HepG2 (cell line): Measurements from ENCODE around the gene ARID1A. TPM values are rescaled to one million over a fixed set of nuclear protein-coding genes. Genes with fewer than 3 reads are reported as not detected.

Experiments used
- BRCA1 ChIP-seq: sonication (generic); formaldehyde crosslinking; IDR thresholded peaks from 2 replicates; pipeline ENCODE4 v1.4.0; 2020; ENCODE audit warnings: missing genetic modification reagents
- CENPX ChIP-seq: sonication (generic); formaldehyde crosslinking; IDR thresholded peaks from 2 replicates; pipeline ENCODE4 v1.9.0; 2021; ENCODE audit warnings: mild to moderate bottlenecking, missing genetic modification reagents, moderate library complexity
- CSRNP1 ChIP-seq: sonication (generic); formaldehyde crosslinking; IDR thresholded peaks from 2 replicates; pipeline ENCODE4 v1.8.1; 2023; ENCODE audit warnings: mild to moderate bottlenecking, missing genetic modification reagents
- HNF4A ChIP-seq: sonication (generic); formaldehyde crosslinking; IDR thresholded peaks from 2 replicates; pipeline ENCODE4 v1.4.0; 2020; ENCODE audit warnings: missing genetic modification reagents
- HNRNPL ChIP-seq: fragments of 200-400 bp; formaldehyde crosslinking; IDR thresholded peaks from 2 replicates; pipeline ENCODE4 v1.6.1; 2017; ENCODE audit warnings: mild to moderate bottlenecking, low read depth, low read length
- MXI1 ChIP-seq: IDR thresholded peaks from 3 replicates; pipeline ENCODE4 v1.6.1; 2012; ENCODE audit warnings: low read depth, low read length, inconsistent platforms, borderline replicate concordance
- NR3C1 ChIP-seq: sonication (generic); formaldehyde crosslinking; IDR thresholded peaks from 2 replicates; pipeline ENCODE4 v1.4.0; 2020; ENCODE audit warnings: missing genetic modification reagents
- SALL2 ChIP-seq: sonication (generic); formaldehyde crosslinking; IDR thresholded peaks from 2 replicates; pipeline ENCODE4 v1.8.1; 2023; ENCODE audit warnings: mild to moderate bottlenecking, missing genetic modification reagents, inconsistent platforms
- SRSF1 ChIP-seq: fragments of 200-400 bp; formaldehyde crosslinking; optimal IDR thresholded peaks from 2 replicates; pipeline ENCODE3; 2017; ENCODE audit warnings: mild to moderate bottlenecking, low read depth, low read length, moderate library complexity
- ZNF142 ChIP-seq: sonication (generic); formaldehyde crosslinking; IDR thresholded peaks from 2 replicates; pipeline ENCODE4 v1.4.0; 2020; ENCODE audit warnings: missing genetic modification reagents
- ZNF251 ChIP-seq: sonication (generic); formaldehyde crosslinking; IDR thresholded peaks from 2 replicates; pipeline ENCODE4 v1.9.0; 2021; ENCODE audit warnings: mild to moderate bottlenecking, missing genetic modification reagents
- ZNF550 ChIP-seq: sonication (generic); formaldehyde crosslinking; IDR thresholded peaks from 2 replicates; pipeline ENCODE4 v1.4.0; 2020; ENCODE audit warnings: mild to moderate bottlenecking, missing genetic modification reagents, borderline replicate concordance
- ZNF570 ChIP-seq: sonication (generic); formaldehyde crosslinking; IDR thresholded peaks from 2 replicates; pipeline ENCODE4 v1.4.0; 2020; ENCODE audit warnings: mild to moderate bottlenecking, missing genetic modification reagents, borderline replicate concordance
- ZNF605 ChIP-seq: sonication (generic); formaldehyde crosslinking; IDR thresholded peaks from 2 replicates; pipeline ENCODE4 v1.8.0; 2022; ENCODE audit warnings: mild to moderate bottlenecking, missing genetic modification reagents
- ZNF674 ChIP-seq: sonication (generic); formaldehyde crosslinking; IDR thresholded peaks from 2 replicates; pipeline ENCODE4 v1.5.0; 2020; ENCODE audit warnings: low read depth, mild to moderate bottlenecking, missing genetic modification reagents
- ZNF75D ChIP-seq: sonication (generic); formaldehyde crosslinking; IDR thresholded peaks from 2 replicates; pipeline ENCODE4 v1.8.1; 2023; ENCODE audit warnings: missing genetic modification reagents, mild to moderate bottlenecking, borderline replicate concordance
- ZNF776 ChIP-seq: sonication (generic); formaldehyde crosslinking; IDR thresholded peaks from 2 replicates; pipeline ENCODE4 v1.4.0; 2020; ENCODE audit warnings: mild to moderate bottlenecking, missing genetic modification reagents
- polyA plus RNA-seq, 8 experiments: library from polyadenylated mRNA; depleted of rRNA in 3 of 8; stranded (reverse) in 7 of 8; unstranded in 1 of 8; fragments of >200 nt; fragmentation: Illumina TruSeq in 4 of 8; extraction: Trizol in 4 of 8; gene quantifications; 2 replicates each; pipeline versions ENCODE4 v1.2.1 to v1.2.3, GENCODE V29; 2011 to 2016; ENCODE audit warnings: low read depth in 4 of 8, missing spikeins in 1 of 8, mixed read lengths in 1 of 8; ENCODE audit not compliant: insufficient read depth in 1 of 8
- total RNA-seq, 5 experiments: library from RNA; depleted of rRNA; stranded (reverse); fragments of >200 nt; fragmentation: Illumina TruSeq; extraction: Trizol; gene quantifications; 2 replicates each; pipeline ENCODE4 v1.2.3, GENCODE V29; 2016; ENCODE audit warnings: low read depth in 1 of 5
- TF ChIP-seq, protein P1 (sequence below): sonication (generic); formaldehyde crosslinking; IDR thresholded peaks from 2 replicates; pipeline ENCODE4 v1.8.0; 2022; ENCODE audit warnings: low read depth, missing genetic modification reagents
- TF ChIP-seq, protein P2 (sequence below): sonication (generic); formaldehyde crosslinking; IDR thresholded peaks from 2 replicates; pipeline ENCODE4 v1.5.1; 2020; ENCODE audit warnings: mild to moderate bottlenecking, missing genetic modification reagents, moderate library complexity

Gene ARID1A
- total and polyA plus RNA-seq, 2 of the 13 experiments (the other 11 are each of a cell fraction or from before 2014, with no cell fraction given): 11.9 to 15.9 TPM

DNA sequence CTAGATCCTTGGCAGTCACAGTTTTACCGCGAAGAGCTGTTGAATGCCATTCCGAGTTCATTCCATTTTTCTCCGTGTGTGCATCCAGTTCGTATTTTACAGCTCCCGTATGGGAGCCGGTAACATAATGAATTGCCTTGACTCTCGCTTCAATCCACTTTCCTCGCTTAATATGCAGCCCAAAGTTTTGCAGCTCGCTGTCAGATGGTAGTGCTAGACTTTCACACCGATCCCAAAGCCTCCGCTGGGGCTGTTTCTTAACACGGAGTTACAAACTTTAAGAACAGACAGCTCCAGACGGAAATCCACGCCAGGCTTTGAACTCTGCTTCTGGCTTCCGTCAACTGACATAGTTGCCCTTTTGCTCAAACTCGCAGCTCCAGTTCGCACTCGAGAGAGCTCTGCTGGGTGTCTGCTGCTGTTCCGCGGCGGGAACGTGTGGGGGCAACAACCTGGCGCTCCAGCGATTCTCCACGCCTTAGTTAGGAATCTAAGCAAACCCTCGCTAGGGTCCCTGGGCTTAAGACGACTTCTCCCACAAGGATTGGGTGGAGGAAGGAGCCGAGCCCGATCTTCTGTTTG is 3.5 kb upstream of the ARID1A start (continued):
- TF ChIP-seq ZNF674 (no peak), ZNF570 (CRISPR knock-in tag) (no peak), HNF4A (CRISPR knock-in tag) (no peak), ZNF75D (CRISPR knock-in tag) (no peak), ZNF251 (no peak), NR3C1 (CRISPR knock-in tag) (no peak), SALL2 (no peak), ZNF142 (CRISPR knock-in tag) (no peak), ZNF605 (CRISPR knock-in tag) (peak; percentile 83), HNRNPL (no peak), SRSF1 (no peak), ZNF776 (no peak), BRCA1 (CRISPR knock-in tag) (no peak), ZNF550 (CRISPR knock-in tag) (no peak), CSRNP1 (no peak), MXI1 (no peak), CENPX (CRISPR knock-in tag) (no peak)
- TF ChIP-seq, protein P1, sequence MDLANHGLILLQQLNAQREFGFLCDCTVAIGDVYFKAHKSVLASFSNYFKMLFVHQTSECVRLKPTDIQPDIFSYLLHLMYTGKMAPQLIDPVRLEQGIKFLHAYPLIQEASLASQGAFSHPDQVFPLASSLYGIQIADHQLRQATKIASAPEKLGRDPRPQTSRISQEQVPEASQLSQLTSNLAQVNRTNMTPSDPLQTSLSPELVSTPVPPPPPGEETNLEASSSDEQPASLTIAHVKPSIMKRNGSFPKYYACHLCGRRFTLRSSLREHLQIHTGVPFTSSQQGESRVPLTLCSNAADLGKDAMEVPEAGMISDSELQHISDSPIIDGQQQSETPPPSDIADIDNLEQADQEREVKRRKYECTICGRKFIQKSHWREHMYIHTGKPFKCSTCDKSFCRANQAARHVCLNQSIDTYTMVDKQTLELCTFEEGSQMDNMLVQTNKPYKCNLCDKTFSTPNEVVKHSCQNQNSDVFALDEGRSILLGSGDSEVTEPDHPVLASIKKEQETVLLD (CRISPR knock-in tag): no peak
- TF ChIP-seq, protein P2, sequence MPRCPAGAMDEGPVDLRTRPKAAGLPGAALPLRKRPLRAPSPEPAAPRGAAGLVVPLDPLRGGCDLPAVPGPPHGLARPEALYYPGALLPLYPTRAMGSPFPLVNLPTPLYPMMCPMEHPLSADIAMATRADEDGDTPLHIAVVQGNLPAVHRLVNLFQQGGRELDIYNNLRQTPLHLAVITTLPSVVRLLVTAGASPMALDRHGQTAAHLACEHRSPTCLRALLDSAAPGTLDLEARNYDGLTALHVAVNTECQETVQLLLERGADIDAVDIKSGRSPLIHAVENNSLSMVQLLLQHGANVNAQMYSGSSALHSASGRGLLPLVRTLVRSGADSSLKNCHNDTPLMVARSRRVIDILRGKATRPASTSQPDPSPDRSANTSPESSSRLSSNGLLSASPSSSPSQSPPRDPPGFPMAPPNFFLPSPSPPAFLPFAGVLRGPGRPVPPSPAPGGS: no peak
